ENCODE measurements around the gene LDLRAD4.

The LDLRAD4 gene

DNA sequence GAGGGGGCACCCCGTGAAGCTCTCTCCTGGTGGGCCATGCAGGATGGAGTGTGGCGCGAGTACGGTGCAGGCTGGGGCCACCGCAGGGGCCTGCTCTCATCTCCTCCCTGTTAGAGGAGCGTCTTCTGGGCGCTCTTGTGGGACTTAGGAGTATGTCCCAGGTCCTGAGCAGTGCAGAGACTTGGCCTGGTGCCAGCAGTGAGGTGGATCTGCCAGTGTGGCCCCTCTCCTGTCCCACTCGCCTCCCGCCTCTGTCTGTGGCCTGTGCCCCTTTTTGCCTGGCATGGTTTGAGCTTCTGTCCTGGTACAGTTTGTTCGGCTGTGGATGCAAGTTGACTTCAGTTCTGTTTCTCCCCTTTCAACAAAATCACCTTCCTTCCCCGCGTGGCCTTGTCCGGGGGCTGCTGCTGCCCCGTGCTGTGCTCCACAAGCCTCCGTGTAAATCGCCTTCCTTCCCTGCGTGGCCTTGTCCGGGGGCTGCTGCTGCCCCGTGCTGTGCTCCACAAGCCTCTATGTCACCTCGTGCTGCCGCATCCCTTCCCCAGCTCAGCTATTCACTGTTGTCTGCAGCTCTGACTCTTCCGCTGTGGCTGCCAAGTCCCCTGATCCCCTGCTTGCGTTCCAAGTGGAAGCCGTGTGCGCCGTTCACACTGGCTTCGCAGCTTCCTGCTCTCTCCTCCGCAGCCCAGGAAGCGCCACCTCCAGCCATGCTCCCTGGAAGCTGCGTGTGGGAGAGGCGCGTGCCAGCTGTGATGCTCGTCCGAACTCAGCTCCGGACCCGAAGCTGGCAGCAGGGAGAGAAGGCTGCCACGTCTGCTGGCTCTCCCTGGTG is 13.7 kb downstream of the LDLRAD4 start:
- DNase-seq, result peak; percentile 11

DNA sequence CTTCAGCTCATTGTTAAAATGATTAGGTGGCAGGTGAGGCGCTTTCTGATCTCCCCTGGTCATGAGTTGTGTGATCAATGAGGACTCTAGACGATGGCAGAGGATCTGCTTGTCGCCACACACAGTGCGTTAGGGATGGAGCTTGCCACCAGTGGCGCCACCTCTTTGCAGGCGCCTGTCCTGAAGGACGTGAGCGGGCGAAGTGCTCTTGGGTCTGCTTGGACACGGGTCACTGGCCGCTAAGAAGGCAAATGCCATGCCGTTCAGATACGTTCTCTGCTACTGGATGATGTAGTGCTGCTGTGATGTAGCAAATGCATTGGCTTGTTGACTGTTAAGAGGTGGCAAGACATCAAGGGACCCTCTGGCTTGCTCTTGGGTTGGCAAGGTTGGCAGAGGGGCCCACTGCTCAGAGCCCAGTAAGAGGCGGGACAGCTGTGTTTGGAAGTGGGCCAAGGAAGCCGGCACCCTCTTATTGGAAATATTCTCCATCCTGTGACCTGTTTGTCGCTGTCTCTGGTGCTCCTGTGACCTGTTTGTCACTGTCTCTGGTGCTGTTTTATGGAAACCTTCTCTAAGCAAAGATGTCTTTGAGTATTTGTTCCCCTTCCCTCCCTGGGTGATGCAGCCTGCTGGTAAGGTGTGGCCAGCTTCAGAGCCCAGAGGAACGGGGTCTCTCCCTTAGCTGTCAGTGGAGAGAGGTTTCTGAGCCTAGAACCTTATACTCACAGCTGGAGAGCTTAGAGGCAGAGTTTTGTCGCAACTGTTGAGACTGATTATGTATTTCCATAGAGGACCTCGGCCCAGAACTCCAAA is 14.6 kb downstream of the LDLRAD4 start:
- peak; percentile 11 for DNase-seq

DNA sequence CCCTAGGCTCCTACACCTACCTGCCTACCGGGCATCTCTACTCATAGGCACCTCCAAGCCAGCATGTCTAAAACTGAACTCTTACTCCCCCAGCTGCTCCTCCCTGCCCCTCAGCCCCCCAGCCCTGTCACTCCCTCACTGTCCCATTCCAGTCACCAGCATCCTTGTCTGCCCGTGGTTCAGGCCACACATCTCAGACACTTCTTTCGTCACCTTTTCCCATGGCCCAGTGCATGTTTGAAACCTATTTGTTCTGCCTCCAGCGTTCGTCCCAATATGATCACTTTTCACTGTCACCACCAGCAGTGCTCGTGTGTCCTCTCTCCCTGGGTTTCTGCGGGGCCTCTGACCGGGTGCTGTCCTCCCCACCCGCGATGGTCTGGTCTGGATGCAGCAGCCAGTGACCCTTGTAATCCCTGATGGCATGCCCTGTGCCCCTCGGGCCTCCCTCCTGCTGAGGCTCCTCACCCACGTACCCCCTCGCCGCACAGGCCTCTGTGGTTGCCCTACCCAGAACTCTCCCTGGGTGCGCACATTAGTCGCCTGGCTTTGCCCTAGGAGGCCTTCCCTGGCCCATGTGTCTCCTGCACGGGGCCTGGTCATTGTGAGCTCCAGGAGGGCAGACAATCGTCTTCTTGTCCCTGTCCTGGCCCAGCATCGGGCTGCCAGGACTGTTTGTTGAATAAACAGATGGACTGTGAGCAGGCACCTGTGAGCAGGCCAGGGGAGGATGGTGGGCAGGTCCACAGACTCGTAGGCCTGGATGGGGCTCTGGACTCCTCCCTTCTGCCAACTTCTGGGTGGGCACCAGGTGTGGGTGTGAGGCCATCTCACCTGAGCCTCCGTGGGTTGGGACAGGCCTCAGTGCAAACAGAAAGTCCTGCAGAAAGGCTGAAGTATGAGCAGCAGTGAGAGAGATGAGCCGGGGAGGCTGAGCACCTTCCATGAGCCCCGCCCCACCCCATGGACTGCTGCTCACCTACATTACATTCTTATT is 15.5 kb downstream of the LDLRAD4 start:
- DNase-seq, result no peak

DNA sequence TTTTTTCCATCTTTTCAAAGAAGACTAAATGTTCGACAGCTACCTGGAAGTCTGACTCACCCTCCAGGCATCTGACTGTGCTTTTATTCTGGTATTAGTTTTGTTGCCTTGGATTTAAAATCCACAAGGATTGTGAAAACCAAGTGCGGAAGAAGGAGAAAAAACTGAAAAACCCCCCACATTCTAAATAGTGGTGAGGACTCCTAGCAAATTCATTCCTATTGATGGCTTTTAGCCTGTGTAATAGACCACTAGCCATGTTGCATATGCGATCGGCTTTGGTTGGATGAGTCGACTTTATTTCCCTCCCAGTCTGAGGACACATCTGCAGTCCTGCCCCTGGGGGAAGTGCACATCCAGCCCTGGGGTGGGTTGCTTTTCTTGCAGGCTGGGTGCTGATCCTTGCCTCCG is 16.9 kb downstream of the LDLRAD4 start:
- DNase-seq, result no peak

DNA sequence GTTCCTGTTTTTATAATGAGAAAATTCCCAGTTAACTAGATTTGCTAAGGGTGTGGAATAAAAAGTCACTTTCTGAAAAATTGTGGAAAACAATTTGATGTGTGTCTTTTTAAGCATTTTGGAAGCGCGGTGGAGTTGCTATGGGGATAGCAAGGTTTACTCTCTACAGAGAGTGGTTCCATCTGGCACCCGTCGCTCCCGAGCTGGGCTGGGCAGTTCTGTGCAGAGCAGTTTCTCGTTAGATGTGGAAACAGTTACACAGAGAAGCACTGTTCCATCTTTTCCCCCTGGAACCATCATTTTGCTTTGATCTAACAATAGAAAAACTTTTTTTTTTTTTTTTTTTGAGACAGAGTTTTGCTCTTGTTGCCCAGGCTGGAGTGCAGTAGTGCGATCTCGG is 17.4 kb downstream of the LDLRAD4 start:
- DNase-seq, result no peak

DNA sequence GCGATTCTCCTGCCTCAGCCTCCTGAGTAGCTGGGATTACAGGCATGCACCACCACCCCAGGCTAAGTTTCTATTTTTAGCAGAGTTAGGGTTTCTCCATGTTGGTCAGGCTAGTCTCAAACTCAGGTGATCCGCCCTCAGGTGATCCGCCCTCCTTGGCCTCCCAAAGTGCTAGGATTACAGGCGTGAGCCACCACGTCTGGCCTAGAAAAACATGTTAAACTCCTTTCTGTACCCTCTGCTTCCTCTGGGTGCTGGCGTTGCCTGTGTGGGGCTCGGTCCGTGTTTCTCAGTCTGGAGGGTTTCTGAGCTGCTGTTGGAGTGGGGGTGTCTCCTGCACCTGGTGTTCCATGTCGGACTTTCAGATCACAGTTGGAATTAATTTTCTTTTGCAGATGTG is 17.9 kb downstream of the LDLRAD4 start:
- no peak for DNase-seq

DNA sequence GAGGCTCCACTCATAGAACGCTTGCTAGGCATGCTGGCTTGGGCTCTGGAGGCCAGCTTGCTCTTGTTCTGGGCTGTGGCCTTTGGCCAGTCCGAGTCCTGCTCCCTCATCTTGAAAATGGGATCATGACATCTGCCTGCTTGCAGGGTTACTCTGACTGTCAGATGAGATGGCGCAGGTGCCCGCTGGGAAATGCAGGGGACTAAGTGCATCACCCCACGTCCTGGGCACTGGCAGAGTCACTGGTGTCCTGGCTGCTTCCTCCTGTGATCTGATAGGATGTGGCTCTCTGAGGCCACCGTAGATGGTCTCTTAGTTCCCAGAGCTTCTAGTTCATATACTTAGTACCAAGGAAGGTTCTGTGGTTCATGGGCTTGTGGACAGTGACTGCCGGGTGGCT is 18.5 kb downstream of the LDLRAD4 start:
- no peak for DNase-seq

DNA sequence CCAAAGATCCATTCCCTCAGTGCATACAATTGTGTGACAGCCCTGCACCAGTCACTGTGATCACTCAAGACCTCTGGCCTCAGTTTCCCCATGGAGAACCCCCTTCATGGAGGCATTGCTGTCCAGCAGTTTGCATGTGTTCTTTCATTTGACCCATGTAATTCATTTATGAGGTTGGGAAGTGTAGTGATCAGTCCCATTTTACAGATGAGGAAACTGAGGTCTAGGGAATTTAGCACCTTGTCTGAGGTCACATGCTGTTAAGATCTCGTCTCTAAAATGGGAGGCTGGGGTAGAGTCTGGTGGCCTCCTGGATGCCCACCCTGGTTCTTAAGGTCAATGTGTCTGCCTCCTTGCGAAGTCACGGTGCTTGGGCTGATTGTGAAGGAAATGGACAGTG is 19.1 kb downstream of the LDLRAD4 start:
- no peak for DNase-seq

DNA sequence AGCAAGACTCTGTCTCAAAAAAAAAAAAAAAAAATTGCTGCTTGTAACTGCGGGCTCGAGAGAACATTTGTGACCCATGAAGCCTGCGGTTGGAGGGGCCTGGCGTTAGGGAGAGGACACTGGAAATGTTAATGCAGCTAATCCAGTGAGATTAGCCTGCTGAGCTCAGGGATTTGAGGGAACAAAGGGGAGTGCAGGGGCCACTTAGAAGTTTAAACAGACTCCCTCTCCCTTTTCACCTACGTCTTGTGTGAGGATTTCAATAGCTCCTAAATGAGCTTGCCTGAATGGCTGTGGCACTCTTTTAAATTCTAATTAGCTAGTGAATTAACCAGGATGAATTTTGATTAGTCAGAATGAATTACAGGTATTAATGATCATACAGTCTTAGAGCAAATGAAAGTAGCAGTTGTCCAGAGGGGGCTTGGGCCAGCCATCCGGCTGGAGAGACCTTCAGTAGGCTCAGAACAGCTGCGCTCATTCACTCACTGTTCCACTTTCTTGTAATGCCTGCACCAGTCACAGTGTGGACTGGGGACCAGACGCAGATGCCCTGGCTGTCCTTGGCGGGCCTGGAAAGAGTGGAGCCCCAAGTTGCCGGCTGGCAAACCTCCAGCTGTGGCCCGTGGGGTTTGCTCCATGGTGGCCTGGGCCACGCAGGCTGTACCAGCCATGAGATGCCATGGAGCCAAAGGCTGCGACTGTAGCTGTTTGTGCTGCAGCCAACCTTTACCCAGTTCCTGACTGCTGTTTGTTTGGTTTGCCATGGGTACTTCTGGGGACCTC is 20.8 kb downstream of the LDLRAD4 start:
- no peak for DNase-seq

DNA sequence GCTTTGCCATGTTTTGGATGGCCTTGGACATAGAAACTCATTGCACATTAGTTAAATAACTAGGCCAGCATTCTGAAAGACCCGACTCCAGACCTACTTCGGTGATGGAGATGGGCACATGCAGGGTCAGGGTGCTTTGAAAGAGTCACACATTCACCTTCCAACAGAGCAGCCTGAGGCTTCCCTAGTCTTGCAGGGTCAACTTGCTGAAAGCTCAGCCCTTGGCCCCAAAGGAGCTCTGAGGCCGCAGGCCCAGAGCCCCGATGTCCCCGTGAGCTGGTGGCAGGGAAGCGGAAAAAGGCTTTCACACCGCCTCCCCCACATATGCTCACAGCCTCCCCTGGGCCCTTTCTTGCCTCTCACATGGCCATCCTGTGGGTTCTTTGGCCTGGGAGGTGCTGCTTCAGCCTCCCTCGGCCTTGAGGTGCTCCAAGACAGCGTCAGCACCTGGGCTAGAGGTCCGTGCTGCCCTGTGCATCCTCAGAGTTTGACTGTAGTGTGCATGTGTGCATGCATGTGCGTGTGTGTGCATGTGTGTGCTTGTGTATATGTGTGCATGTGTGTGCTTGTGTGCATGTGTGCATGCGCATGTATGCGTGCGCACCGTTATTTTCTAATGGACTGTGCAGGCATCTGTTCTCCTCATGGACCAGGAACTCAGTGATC is 21.6 kb downstream of the LDLRAD4 start:
- no peak for DNase-seq

DNA sequence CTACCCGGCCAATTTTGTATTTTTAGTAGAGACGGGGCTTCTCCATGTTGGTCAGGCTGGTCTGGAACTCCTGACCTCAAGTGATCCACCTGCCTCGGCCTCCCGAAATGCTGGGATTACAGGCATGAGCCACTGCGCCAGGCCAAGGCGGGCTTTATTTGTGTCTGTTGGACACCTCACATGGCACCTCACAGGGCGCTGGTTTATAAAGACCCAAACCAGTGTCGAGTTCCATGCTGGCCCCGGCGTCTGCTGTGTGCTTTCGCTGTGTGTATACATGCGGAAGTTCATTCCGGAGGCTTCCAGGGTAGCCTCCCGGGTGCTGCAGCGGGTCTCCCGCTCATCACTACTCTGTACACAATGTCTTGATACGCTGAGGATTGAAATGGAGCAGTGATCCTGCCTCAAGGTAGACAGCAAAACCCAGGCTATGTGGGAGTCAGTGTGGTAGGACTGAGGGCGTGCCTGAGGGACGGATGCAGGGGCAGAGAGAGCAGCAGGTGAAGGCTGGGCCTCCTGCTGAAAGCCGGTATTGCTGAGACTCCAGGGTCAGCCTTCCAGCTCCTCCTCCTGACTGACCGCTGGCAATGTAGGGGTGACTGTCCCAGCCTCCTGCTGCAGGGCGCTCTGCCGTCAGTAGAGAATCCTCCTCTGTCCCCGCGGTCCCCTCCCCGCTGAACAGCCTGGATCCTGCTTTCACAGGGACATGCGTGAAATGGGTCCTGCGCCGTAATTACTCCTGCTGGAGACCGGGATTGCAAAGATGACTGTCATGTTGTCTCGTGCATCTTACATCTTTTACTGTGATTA is 22.7 kb downstream of the LDLRAD4 start:
- no peak for DNase-seq

DNA sequence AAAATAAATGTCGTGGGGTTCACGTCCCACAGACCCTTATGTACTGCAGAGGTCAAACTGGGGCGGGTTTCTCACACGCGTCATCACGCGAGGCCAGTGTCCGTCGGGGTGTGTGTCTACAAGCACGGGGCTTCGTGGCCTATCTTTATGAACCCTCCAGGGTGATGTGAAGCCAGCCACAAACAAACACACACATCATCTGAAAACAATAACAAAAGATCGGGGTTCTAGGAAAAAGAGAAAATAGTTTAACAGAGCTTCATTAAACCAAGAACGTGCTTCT is 23.3 kb downstream of the LDLRAD4 start:
- DNase-seq, result no peak

DNA sequence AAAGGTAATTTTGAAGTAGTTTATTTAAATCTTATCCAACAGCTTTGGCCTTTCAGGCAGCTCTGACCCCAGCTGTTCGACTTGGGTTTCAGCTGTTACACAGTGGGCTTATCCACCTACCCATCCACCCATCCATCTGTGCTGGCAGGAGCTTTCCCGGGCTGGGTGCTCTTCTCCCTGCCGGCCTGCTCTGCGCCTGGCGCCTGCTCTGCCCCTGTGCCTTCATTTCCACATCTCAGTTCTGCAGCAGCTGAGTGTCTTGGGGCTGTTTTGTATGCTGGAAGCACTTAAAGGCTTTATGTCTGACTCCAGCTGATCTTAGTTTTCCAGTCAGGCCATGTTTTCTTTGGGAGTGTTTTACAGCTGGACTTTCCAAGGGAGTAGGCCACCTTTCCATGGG is 24.2 kb downstream of the LDLRAD4 start:
- no peak for DNase-seq

DNA sequence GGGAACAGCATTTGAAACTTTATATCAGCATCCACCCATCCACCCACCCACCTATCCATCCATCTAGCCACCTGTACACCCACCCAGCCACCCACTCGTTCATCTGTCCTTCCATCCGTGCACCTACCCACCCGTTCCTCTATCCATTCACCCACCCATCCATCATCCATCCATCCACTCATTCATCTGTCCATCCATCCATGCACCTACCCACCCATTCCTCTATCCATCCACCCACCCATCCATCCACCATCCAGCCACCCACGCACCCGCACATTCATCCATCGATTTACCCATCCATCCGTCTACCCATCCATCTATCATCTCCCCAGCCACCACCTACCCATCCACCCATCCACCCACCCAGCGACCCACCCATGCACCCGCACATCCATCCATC is 24.8 kb downstream of the LDLRAD4 start:
- DNase-seq, result no peak

DNA sequence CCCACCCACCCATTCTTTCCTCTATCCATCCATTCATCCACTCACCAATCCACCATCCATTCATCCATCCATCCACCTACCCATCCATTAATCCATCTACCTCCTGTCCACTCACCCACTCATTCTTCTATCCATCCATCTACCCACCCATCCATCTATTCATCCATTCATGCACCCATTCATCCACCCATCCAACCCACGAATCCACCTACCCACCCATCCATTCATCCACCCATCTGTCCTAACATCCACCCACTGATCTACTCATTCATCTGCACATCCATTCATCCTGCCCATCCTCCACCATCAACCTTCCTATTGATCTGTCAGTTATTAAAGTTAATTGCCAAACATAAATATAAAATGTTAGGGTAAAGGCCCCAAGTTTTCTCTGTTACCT is 25.6 kb downstream of the LDLRAD4 start:
- DNase-seq, result no peak

DNA sequence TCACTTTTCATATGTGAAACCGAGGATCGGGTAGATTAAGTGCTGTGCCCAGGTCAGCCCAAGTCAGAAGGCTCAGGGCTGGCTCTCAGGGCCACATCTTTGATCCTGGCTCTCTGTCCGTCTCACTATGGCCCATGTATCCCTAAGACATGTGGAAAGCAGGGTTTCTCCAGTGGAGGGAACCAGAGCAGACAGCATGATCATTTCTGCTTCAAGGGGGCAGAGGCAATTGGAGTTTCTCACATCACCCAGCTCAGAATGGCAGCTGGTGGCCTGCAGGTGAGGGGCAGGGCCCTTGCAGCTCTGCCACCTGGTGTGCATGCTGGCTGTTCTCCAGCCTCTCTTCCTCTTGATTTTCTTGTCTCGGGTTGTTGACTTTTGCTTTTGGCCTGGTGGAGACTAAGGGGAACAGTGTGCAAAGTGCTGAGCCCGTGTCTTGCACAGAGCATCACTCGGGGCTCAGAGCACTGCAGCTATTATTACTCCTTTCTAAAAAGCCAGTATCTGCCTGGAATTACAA is 27.0 kb downstream of the LDLRAD4 start:
- DNase-seq, result peak; percentile 79

DNA sequence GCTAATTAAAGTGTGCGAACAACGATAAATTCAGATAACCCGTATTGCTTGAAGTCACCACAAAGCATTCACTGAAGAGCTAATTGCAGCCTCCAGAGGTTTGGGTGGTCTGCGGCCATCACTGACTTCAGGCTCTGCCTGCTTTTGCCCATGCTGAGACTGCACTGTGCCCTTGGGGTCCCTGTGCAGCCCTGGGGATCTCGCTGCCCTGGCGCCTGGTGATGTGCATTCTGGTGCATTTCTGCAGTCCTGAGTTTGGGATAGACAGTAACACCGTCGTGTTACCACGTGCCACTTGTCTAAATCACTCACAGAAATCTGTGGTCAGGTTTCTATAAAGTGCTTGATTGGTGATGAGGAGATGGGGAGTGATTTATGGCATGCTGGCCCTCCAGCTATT is 27.6 kb downstream of the LDLRAD4 start:
- DNase-seq, result no peak

DNA sequence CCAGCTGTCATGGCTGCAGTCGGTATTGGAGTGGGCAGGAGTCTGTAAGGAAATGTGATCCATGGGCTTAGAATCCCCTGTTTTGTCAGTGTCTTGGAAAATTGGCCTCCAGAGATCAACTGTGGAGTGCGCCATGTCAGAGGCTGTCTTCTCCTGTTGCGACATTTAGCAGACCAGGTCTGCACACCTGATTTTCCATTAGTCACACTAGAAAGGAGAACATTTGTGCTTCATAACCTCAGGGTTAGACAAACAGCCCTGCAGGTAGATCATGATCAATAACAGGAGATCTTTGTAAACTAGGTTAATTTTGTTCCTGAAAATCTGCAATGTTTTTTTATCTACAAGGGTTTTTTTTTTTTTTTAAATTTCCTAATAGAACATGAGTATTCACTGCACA is 28.0 kb downstream of the LDLRAD4 start:
- no peak for DNase-seq

DNA sequence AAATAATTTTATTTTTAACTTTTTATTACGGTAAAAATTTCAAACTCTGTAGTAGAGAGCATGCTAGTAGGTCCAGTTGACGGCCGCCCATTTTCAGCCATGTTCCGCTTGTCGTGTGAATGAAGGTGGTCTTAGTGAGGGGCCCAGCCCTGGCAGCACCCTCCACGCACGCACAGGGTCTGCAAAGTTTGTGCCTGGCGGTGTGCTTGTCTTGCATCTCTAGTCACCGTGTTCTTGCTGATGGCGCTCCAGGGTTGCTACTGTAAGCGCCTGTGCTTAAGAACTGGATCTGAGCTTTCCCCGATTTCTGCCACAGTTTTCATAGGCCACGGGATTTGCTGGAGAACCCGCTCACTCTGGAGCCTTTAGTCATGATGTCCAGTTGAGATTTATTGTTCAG is 28.9 kb downstream of the LDLRAD4 start:
- DNase-seq, result no peak

DNA sequence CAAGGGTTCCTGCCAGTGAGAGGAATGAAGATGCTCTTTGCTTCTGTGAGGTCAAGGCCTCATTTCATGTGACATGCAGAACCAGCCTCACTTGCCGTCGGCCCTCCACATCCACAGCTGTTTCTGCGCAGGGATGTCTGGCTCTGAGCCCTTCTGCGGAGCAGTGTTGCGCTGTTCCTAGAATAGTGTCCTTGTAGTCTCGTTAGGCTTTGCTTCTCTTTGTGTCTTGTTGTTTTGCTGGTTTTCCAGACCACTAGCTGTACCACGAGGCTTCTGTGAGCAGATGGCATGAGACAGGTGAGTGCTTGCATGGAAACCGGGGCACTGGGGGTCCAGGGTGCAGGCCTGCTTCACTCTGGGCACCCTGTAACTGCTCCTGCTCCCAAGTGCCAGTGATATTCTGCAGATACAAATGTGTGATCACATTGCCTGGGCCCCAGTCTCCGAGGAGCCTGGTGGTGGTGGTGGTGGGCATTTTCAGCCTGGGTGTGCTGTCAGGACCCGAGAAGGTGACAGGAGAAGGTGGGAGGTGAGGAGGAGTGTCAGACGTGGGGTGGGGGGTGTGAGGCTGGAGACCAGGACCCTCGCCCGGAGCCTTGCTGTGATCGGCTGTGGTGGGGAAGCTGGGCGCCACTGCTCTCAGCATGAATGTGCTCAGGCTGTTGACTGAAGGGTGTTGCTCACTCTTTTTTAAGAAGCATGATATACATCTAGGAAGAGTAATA is 34.3 kb downstream of the LDLRAD4 start:
- DNase-seq, result no peak

Data from SHP77 treated with DMSO at 0.1 percent for 48 hours (cell line).